ENCODE results near the gene TXNRD1. TPM values are rescaled to one million over a fixed set of nuclear protein-coding genes. Genes with fewer than 3 reads are reported as not detected.
"Not testable (repeated sequence)": the region's sequence is repeated elsewhere in the genome, so short reads cannot be mapped to it uniquely, and the experiment has no call there.

The TXNRD1 gene
- total RNA-seq, 4 donors from 2014 or later, result 243 to 594 (median 299) TPM

GRCh38 chr12:104328790-104329189 is 113.2 kb downstream of the TXNRD1 start:
- no peak for DNase-seq (ENCODE audit: extremely low spot score)
- Histone ChIP-seq H3K27ac (replicated peaks in 1 of 4) (no peak overlapping the region), H3K4me1 (no peaks in the 10 kb centered on the region), H3K9me3 (no peaks in the 10 kb centered on the region), H3K27me3 (no peaks in the 10 kb centered on the region), H3K4me3 (no peak overlapping the region), H3K36me3 (peaks cover 64 to 97% (median 80%) of the 10 kb centered on the region in 4 donors)
- intact Hi-C loops (cut with DNase I), result no loop called here
- TF ChIP-seq POLR2AphosphoS5 (IDR thresholded peaks at IDR 0.05) (no peak), POLR2A (IDR thresholded peaks at IDR 0.05; ENCODE audit: low read depth) (no peak), EP300 (IDR thresholded peaks at IDR 0.05) (no peak)
- TF ChIP-seq, protein P1, sequence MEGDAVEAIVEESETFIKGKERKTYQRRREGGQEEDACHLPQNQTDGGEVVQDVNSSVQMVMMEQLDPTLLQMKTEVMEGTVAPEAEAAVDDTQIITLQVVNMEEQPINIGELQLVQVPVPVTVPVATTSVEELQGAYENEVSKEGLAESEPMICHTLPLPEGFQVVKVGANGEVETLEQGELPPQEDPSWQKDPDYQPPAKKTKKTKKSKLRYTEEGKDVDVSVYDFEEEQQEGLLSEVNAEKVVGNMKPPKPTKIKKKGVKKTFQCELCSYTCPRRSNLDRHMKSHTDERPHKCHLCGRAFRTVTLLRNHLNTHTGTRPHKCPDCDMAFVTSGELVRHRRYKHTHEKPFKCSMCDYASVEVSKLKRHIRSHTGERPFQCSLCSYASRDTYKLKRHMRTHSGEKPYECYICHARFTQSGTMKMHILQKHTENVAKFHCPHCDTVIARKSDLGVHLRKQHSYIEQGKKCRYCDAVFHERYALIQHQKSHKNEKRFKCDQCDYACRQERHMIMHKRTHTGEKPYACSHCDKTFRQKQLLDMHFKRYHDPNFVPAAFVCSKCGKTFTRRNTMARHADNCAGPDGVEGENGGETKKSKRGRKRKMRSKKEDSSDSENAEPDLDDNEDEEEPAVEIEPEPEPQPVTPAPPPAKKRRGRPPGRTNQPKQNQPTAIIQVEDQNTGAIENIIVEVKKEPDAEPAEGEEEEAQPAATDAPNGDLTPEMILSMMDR (IDR thresholded peaks at IDR 0.05), result no peak
- 91% methylated on average over 1 of the region's 1 CpG for WGBS

DNA sequence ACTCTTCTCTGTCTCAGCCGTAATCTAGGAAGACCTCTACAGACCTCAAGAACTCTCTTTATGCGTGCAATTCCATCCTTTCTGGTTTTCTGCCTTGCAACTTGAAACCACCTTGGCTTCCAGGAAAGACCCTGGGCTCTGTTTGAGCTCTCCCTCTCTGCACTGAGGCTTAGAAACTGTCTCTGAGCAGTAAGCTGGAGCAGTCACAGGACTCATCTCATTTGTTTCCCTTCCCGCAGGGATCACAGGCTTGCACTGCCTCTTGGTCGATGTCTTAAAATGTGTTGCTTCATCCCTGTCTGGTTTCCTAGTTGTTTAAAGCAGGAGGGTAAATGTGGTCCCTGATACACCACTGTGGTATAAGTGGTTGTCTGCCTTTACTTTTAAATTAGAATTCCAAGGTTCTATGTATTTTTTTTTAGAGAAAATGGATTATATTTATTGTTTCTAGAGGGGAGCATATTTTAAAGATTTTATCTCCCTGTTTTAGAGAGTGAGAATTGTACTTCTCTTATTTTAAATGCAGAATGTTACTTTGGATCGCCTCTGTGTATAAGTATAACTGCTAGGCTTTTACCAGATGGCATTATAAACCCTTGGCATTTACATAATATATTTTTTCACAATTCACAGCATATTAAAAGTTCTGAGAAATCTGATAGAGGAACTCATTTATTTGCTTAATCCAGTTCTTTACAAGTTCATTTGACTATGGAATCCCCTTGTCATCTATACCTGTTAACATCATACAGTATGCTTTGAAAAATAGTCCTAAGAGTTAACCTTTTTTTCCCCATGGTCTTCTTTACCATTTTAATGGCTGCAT is 114.3 kb downstream of the TXNRD1 start:
- intact Hi-C loops (cut with DNase I), result loop anchor here (10.0 kb wide), 1 partner anchor 815 kb away; no protein-coding TSS in a partner anchor
- WGBS, result 94% methylated on average over 5 of the region's 5 CpGs

DNA sequence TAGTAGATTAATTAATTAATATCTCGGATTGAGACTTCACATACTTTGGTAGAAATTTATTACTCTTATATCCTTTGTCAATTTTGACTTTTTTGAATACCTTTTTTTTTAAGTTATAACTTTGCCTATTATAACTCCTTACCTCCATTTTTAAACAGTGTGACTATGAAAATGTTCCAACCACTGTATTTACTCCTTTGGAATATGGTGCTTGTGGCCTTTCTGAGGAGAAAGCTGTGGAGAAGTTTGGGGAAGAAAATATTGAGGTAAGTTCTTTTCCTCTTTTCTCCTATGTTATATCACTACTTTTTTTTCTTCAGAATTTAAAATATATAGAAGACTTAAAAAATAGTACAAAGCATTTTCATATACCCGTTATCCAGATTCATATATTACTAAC is 115.8 kb downstream of the TXNRD1 start:
- no peak for TF ChIP-seq POLR2A (IDR thresholded peaks at IDR 0.05; ENCODE audit: low read depth)
- no peak for TF ChIP-seq EP300 (IDR thresholded peaks at IDR 0.05)
- TF ChIP-seq POLR2AphosphoS5 (IDR thresholded peaks at IDR 0.05), result no peak
- TF ChIP-seq, protein P1 (IDR thresholded peaks at IDR 0.05), result no peak
- no peak for DNase-seq (ENCODE audit: extremely low spot score)
- Histone ChIP-seq H3K36me3 (peaks cover 67 to 97% (median 83%) of the 10 kb centered on the region in 4 donors), H3K9me3 (no peaks in the 10 kb centered on the region), H3K4me1 (no peaks in the 10 kb centered on the region), H3K4me3 (no peak overlapping the region), H3K27ac (replicated peaks in 1 of 4) (no peak overlapping the region), H3K27me3 (no peaks in the 10 kb centered on the region)
- intact Hi-C loops (cut with DNase I), result loop anchor here (10.0 kb wide), 1 partner anchor 813 kb away; no protein-coding TSS in a partner anchor
- WGBS, result 88% methylated on average over 2 of the region's 2 CpGs

More for the DNA sequence above, 114.3 kb downstream of the TXNRD1 start:
- DNase-seq (ENCODE audit: extremely low spot score), result no peak
- Histone ChIP-seq H3K4me3 (no peak overlapping the region), H3K27me3 (no peaks in the 10 kb centered on the region), H3K27ac (replicated peaks in 1 of 4) (no peak overlapping the region), H3K36me3 (peaks cover 67 to 97% (median 84%) of the 10 kb centered on the region in 4 donors), H3K9me3 (no peaks in the 10 kb centered on the region), H3K4me1 (no peaks in the 10 kb centered on the region)
- TF ChIP-seq EP300 (IDR thresholded peaks at IDR 0.05) (no peak), POLR2A (IDR thresholded peaks at IDR 0.05; ENCODE audit: low read depth) (no peak), POLR2AphosphoS5 (IDR thresholded peaks at IDR 0.05) (no peak)
- TF ChIP-seq, protein P1 (IDR thresholded peaks at IDR 0.05), result no peak

GRCh38 chr12:104332273-104332672 is 116.7 kb downstream of the TXNRD1 start:
- H3K9me3 ChIP-seq; H3K27ac ChIP-seq (replicated peaks in 1 of 4); H3K4me1 ChIP-seq; DNase-seq (ENCODE audit: extremely low spot score); H3K4me3 ChIP-seq; H3K27me3 ChIP-seq: not testable (repeated sequence)
- intact Hi-C loops (cut with DNase I), result loop anchor here (10.0 kb wide), 1 partner anchor 813 kb away; no protein-coding TSS in a partner anchor
- peaks cover 67 to 97% (median 83%) of the 10 kb centered on the region in 4 donors for H3K36me3 ChIP-seq
- WGBS, result 100% methylated on average over 3 of the region's 3 CpGs

DNA sequence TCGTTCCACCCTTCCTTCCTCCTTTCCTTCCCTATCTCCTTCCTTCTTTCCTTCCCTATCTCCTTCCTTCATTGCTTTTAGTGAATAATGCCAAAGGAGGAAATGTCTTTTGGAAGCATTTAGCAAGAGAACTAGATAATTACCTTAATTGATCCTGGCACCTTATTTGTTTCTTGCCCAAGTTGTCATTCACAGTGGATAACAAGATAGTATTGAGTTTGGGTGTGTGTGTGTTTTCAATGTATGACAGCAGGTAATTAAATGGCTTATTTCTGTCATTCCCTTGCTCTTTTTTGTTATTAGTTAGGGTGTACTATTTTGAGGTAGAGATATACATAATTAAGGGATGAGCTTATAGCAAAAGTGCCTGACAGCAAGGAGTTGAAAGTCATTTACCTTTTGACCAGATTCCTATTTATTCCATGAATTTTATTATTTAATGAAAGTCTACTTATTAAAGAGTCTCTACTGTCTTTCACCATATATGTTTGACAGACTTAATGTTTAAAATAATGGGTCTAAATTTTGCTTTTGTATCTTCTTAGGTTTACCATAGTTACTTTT is 118.2 kb downstream of the TXNRD1 start:
- H3K4me3 ChIP-seq, result no peak overlapping the region
- WGBS, result 51% methylated on average over 1 of the region's 1 CpG
- H3K36me3 ChIP-seq, result peaks cover 59 to 97% (median 80%) of the 10 kb centered on the region in 4 donors
- no peak overlapping the region for H3K27ac ChIP-seq (replicated peaks in 1 of 4)
- intact Hi-C loops (cut with DNase I), result loop anchor here (10.0 kb wide), 1 partner anchor 811 kb away; no protein-coding TSS in a partner anchor
- peaks cover 0 to 2% (median under 1%) of the 10 kb centered on the region in 4 donors for H3K4me1 ChIP-seq
- no peaks in the 10 kb centered on the region for H3K9me3 ChIP-seq
- TF ChIP-seq POLR2A (IDR thresholded peaks at IDR 0.05; ENCODE audit: low read depth) (no peak), EP300 (IDR thresholded peaks at IDR 0.05) (no peak), POLR2AphosphoS5 (IDR thresholded peaks at IDR 0.05) (no peak)
- TF ChIP-seq, protein P1 (IDR thresholded peaks at IDR 0.05), result no peak
- DNase-seq (ENCODE audit: extremely low spot score), result no peak
- no peaks in the 10 kb centered on the region for H3K27me3 ChIP-seq

Measured in esophagus muscularis mucosa (tissue), 4 donors.